Loucy (cell line): ENCODE data around the gene TRAF3IP1.

Experiments
- CTCF ChIP-seq: fragments of 200-600 bp; sonication (generic); conservative IDR thresholded peaks from 2 replicates; pipeline ENCODE4 v1.5.1; 2014; ENCODE audit warnings: mild to moderate bottlenecking, antibody characterized with exemption, low read length
- EZH2phosphoT487 ChIP-seq: fragments of 200-600 bp; IDR thresholded peaks from 2 replicates; pipeline ENCODE4 v1.6.1; 2018; ENCODE audit warnings: antibody characterized with exemption, mild to moderate bottlenecking, moderate library complexity, borderline replicate concordance

GRCh38 chr2:238431456-238431855, 111.1 kb downstream of the TRAF3IP1 start:
- no peak for TF ChIP-seq CTCF
- no peak for TF ChIP-seq EZH2phosphoT487
